BJ (cell line): ENCODE results near the gene ABI1. TPM values are rescaled to one million over a fixed set of nuclear protein-coding genes. Genes with fewer than 3 reads are reported as not detected.

Experiments used
- CTCF ChIA-PET: fragments of 350-600 bp; formaldehyde crosslinking; extraction: SDS; loops from one replicate; lab custom pipeline; 2021; ENCODE audit warnings: antibody characterized with exemption, inconsistent platforms; lab: Yijun Ruan, JAX
- POLR2A ChIA-PET: fragments of 300-600 bp; sonication (Branson Sonifier 250); formaldehyde crosslinking; extraction: SDS; loops from one replicate; lab custom pipeline; 2021; ENCODE audit warnings: antibody characterized with exemption; lab: Charles Lee
- DNase-seq: peaks from one replicate; pipeline ENCODE4 v3.0.0-alpha.2; 2011; ENCODE audit warnings: low read depth
- H3K27me3 ChIP-seq: 2 replicates; pipeline ENCODE4 v1.6.0; 2011; ENCODE audit warnings: low read length; ENCODE audit not compliant: control insufficient read depth, insufficient read depth
- H3K36me3 ChIP-seq: 2 replicates; pipeline ENCODE4 v1.5.1; 2011; ENCODE audit warnings: low read length; ENCODE audit not compliant: control insufficient read depth, insufficient read depth
- H3K4me3 ChIP-seq: 2 replicates; pipeline ENCODE4 v1.5.1; 2011; ENCODE audit warnings: low read depth, mild to moderate bottlenecking, control low read depth, low read length
- CTCF ChIP-seq: IDR thresholded peaks from 2 replicates; pipeline ENCODE4 v1.5.1; 2011; ENCODE audit warnings: low read depth, mild to moderate bottlenecking, control low read depth, inconsistent platforms, low read length, moderate library complexity; ENCODE audit not compliant: insufficient read depth
- polyA plus RNA-seq: library from polyadenylated mRNA; depleted of rRNA; stranded (reverse); fragments of >200 nt; gene quantifications from 2 replicates; pipeline ENCODE4 v1.2.3, GENCODE V29; 2011

The ABI1 gene
- polyA plus RNA-seq, 1 experiment: 67.0 TPM

GRCh38 chr10:26711324-26711723, 149.4 kb downstream of the ABI1 start:
- ChIA-PET POLR2A (no interaction called here), CTCF (no interaction called here)
- DNase-seq: no peak
- Histone ChIP-seq H3K36me3 (0 out of 2 replicates have a peak, but pooled peaks cover 3% of the 10 kb centered on the region), H3K27me3 (no peaks in the 10 kb centered on the region), H3K4me3 (no peak overlapping the region)
- TF ChIP-seq CTCF: no peak

GRCh38 chr10:26706936-26707335, 153.8 kb downstream of the ABI1 start:
- DNase-seq: no peak
- Histone ChIP-seq H3K4me3 (no peak overlapping the region), H3K27me3 (no peaks in the 10 kb centered on the region), H3K36me3 (0 out of 2 replicates have a peak, but pooled peaks cover 2% of the 10 kb centered on the region)
- CTCF ChIA-PET: interaction anchor here (1.3 to 2.0 kb wide), 2 partner anchors 19 to 175 kb away, joined by 5 to 8 read pairs; no protein-coding TSS in a partner anchor
- POLR2A ChIA-PET: no interaction called here
- no peak for TF ChIP-seq CTCF

GRCh38 chr10:26706206-26706605, 154.6 kb downstream of the ABI1 start:
- 0 out of 2 replicates have a peak, but pooled peaks cover 2% of the 10 kb centered on the region for H3K36me3 ChIP-seq
- no peak overlapping the region for H3K4me3 ChIP-seq
- H3K27me3 ChIP-seq: no peaks in the 10 kb centered on the region
- POLR2A ChIA-PET: no interaction called here
- no peak for TF ChIP-seq CTCF
- DNase-seq: no peak
- CTCF ChIA-PET: interaction anchor here (2.0 kb wide), 1 partner anchor 20 kb away, joined by 8 read pairs; no protein-coding TSS in a partner anchor

- 0 out of 2 replicates have a peak, but pooled peaks cover 2% of the 10 kb centered on the region for H3K36me3 ChIP-seq
- no peak for DNase-seq
- H3K27me3 ChIP-seq: no peaks in the 10 kb centered on the region
- no peak for TF ChIP-seq CTCF
- CTCF ChIA-PET: interaction anchor here (0.8 kb wide), 1 partner anchor 177 kb away, joined by 3 read pairs; no protein-coding TSS in a partner anchor
- no peak overlapping the region for H3K4me3 ChIP-seq
- POLR2A ChIA-PET: no interaction called here
Measured at GRCh38 chr10:26703974-26704373, 156.8 kb downstream of the ABI1 start.

- no peak overlapping the region for H3K4me3 ChIP-seq
- no peak for DNase-seq
- POLR2A ChIA-PET: no interaction called here
- H3K27me3 ChIP-seq: no peaks in the 10 kb centered on the region
- CTCF ChIA-PET: interaction anchor here (1.3 kb wide), 1 partner anchor 14 kb away, joined by 5 read pairs; no protein-coding TSS in a partner anchor
- no peak for TF ChIP-seq CTCF
- H3K36me3 ChIP-seq: 0 out of 2 replicates have a peak, but pooled peaks cover 1% of the 10 kb centered on the region
Measured at GRCh38 chr10:26703096-26703495, 157.7 kb downstream of the ABI1 start.
